PC-3 (cell line): ENCODE results near the gene SAE1. TPM values are rescaled to one million over a fixed set of nuclear protein-coding genes. Genes with fewer than 3 reads are reported as not detected.
A peak's percentile ranks its signal among the peaks of the same experiment; 100 is the strongest.

Source experiments
- ATAC-seq: fragments of 200-7000 bp; cut with Tn5 transposase; 2 replicates; pipeline ENCODE4 v1.9.1; 2020; ENCODE audit warnings: mild to moderate bottlenecking, moderate library complexity
- BruUV-seq: library from RNA; stranded (reverse); fragments of 400-500 nt; replicated peaks from 2 replicates; lab custom pipeline; 2021; lab: Mats Ljungman, UMichigan
- CTCF ChIA-PET: fragments of 300-600 bp; sonication (Branson Sonifier 250); formaldehyde crosslinking; loops from one replicate; lab custom pipeline; 2022; ENCODE audit warnings: antibody characterized with exemption; lab: Charles Lee
- POLR2A ChIA-PET: fragments of 300-600 bp; sonication (Branson Sonifier 250); formaldehyde crosslinking; loops from one replicate; lab custom pipeline; 2022; ENCODE audit warnings: antibody characterized with exemption; ENCODE audit not compliant: unreplicated experiment; lab: Charles Lee
- DNase-seq: peaks from one replicate; pipeline ENCODE4 v3.0.0-alpha.2; 2015
- H2AFZ ChIP-seq: fragments of 300-600 bp; sonication (generic); 2 replicates; pipeline ENCODE4 v1.6.0; 2016; ENCODE audit warnings: antibody characterized with exemption, low read length
- H3F3A ChIP-seq: fragments of 300-600 bp; sonication (generic); one replicate; pipeline ENCODE4 v1.6.0; 2017; ENCODE audit warnings: antibody characterized with exemption, low read length, control low read depth, mild to moderate bottlenecking; ENCODE audit not compliant: unreplicated experiment
- H3K27ac ChIP-seq: fragments of 300-600 bp; sonication (generic); 2 replicates; pipeline ENCODE4 v1.5.1; 2016; ENCODE audit warnings: mild to moderate bottlenecking, low read length
- H3K27me3 ChIP-seq: fragments of 300-600 bp; sonication (generic); 2 replicates; pipeline ENCODE4 v1.6.1; 2016; ENCODE audit warnings: low read length, mixed read lengths
- H3K36me3 ChIP-seq: fragments of 300-600 bp; sonication (generic); 2 replicates; pipeline ENCODE4 v1.6.1; 2016; ENCODE audit warnings: low read depth, mixed run types, low read length, mixed read lengths
- H3K4me1 ChIP-seq: fragments of 300-600 bp; sonication (generic); 2 replicates; pipeline ENCODE4 v1.5.1; 2016; ENCODE audit warnings: low read length; ENCODE audit not compliant: insufficient read depth
- H3K4me2 ChIP-seq: fragments of 300-600 bp; sonication (generic); 2 replicates; pipeline ENCODE4 v1.6.0; 2016; ENCODE audit warnings: low read length
- H3K4me3 ChIP-seq: fragments of 300-600 bp; sonication (generic); 2 replicates; pipeline ENCODE4 v1.5.1; 2016; ENCODE audit warnings: mild to moderate bottlenecking, low read length, mixed read lengths
- H3K79me2 ChIP-seq: fragments of 300-600 bp; sonication (generic); 2 replicates; pipeline ENCODE4 v1.6.1; 2017; ENCODE audit warnings: low read length, mixed read lengths
- H3K9ac ChIP-seq: fragments of 300-600 bp; sonication (generic); 2 replicates; pipeline ENCODE4 v1.6.0; 2016; ENCODE audit warnings: mild to moderate bottlenecking, low read length
- H3K9me2 ChIP-seq: fragments of 300-600 bp; sonication (generic); replicated peaks from 2 replicates; pipeline ENCODE4 v1.6.1; 2016; ENCODE audit warnings: mixed run types, low read length, mixed read lengths
- H3K9me3 ChIP-seq: fragments of 300-600 bp; sonication (generic); 2 replicates; pipeline ENCODE4 v1.6.1; 2016; ENCODE audit warnings: low read length, mixed read lengths
- H4K20me1 ChIP-seq: fragments of 300-600 bp; sonication (generic); 2 replicates; pipeline ENCODE4 v1.6.1; 2016; ENCODE audit warnings: low read length, mixed read lengths
- CTCF ChIP-seq: fragments of 300-600 bp; sonication (generic); conservative IDR thresholded peaks from 2 replicates; pipeline ENCODE4 v1.5.1; 2017; ENCODE audit warnings: antibody characterized with exemption, low read depth, mild to moderate bottlenecking, low read length
- EZH2 ChIP-seq: fragments of 300-600 bp; sonication (generic); IDR thresholded peaks from one replicate; pipeline ENCODE4 v1.6.1; 2017; ENCODE audit warnings: antibody characterized with exemption, mild to moderate bottlenecking, low read length; ENCODE audit not compliant: unreplicated experiment
- EZH2phosphoT487 ChIP-seq: fragments of 300-600 bp; sonication (generic); IDR thresholded peaks from 2 replicates; pipeline ENCODE4 v1.6.1; 2018; ENCODE audit warnings: mild to moderate bottlenecking, antibody characterized with exemption, low read length, borderline replicate concordance
- intact Hi-C: fragments of 100-400 bp; cut with micrococcal nuclease; formaldehyde crosslinking; loops from 2 replicates; pipeline ENCODE4 v1.9.0; 2023
- total RNA-seq: library from RNA; depleted of rRNA; stranded (reverse); fragments of >200 nt; gene quantifications from 2 replicates; pipeline ENCODE4 v1.2.3, GENCODE V29; 2014

SAE1 gene
- total RNA-seq, 1 experiment from 2014 or later, result 99.7 TPM

GRCh38 chr19:47230054-47230920, 99.7 kb downstream of the SAE1 start:
- H4K20me1 ChIP-seq, result no peaks in the 10 kb centered on the region
- BruUV-seq, result no TSS peak
- TF ChIP-seq CTCF, result peak; percentile 61
- TF ChIP-seq EZH2phosphoT487, result no peak
- TF ChIP-seq EZH2, result no peak
- no peaks in the 10 kb centered on the region for H3K9me2 ChIP-seq
- no peaks in the 10 kb centered on the region for H3K9me3 ChIP-seq
- no peaks in the 10 kb centered on the region for H3F3A ChIP-seq
- H3K79me2 ChIP-seq, result no peaks in the 10 kb centered on the region
- no peaks in the 10 kb centered on the region for H3K27me3 ChIP-seq
- H3K36me3 ChIP-seq, result no peaks in the 10 kb centered on the region
- peak overlapping the region; percentile 76 for H3K4me3 ChIP-seq
- no peak overlapping the region for H3K27ac ChIP-seq
- intact Hi-C loops, result no loop called here
- CTCF ChIA-PET, result no interaction called here
- peak overlapping the region; percentile 57; the same call in 1 of the 2 replicates for H2AFZ ChIP-seq
- DNase-seq (no peak), ATAC-seq (no peak)
- H3K4me2 ChIP-seq, result peak overlapping the region; percentile 97
- peaks cover 40% of the 10 kb centered on the region for H3K4me1 ChIP-seq
- H3K9ac ChIP-seq, result peak overlapping the region; percentile 40; the same call in 1 of the 2 replicates
- POLR2A ChIA-PET, result no interaction called here

GRCh38 chr19:47230921-47231214, 100.2 kb downstream of the SAE1 start, which contains the start of gene BBC3:
Gene BBC3 (minus strand): TSS chr19:47231199. CDS start chr19:47228431, 2,768 bp downstream.
- Histone ChIP-seq H3K9ac (peak within 1 kb of the TSS; percentile 40; the same call in 1 of the 2 replicates), H3F3A (no peaks in the 10 kb centered on the region), H3K4me3 (peak within 1 kb of the TSS; percentile 76), H3K4me2 (peak within 1 kb of the TSS; percentile 97), H3K27me3 (no peaks in the 10 kb centered on the region), H3K27ac (no peak within 1 kb of the TSS), H3K36me3 (no peaks in the 10 kb centered on the region), H3K79me2 (no peaks in the 10 kb centered on the region), H2AFZ (peak within 1 kb of the TSS; percentile 66), H3K9me2 (no peaks in the 10 kb centered on the region), H3K9me3 (no peaks in the 10 kb centered on the region), H3K4me1 (peaks cover 36% of the 10 kb centered on the region), H4K20me1 (no peaks in the 10 kb centered on the region)
- ChIA-PET POLR2A (no interaction called here), CTCF (no interaction called here)
- intact Hi-C loops, result no loop called here
- no TSS peak for BruUV-seq
- no peak; the same call in 1 of the 2 replicates for ATAC-seq
- DNase-seq, result no peak
- TF ChIP-seq EZH2phosphoT487 (no peak), CTCF (no peak), EZH2 (no peak)
